Measurements from ENCODE around the gene MRPS22. TPM values are rescaled to one million over a fixed set of nuclear protein-coding genes. Genes with fewer than 3 reads are reported as not detected.

MRPS22 gene
- total RNA-seq: 10 to 100 TPM; 32.2 to 72.6 (median 50.2) TPM

DNA sequence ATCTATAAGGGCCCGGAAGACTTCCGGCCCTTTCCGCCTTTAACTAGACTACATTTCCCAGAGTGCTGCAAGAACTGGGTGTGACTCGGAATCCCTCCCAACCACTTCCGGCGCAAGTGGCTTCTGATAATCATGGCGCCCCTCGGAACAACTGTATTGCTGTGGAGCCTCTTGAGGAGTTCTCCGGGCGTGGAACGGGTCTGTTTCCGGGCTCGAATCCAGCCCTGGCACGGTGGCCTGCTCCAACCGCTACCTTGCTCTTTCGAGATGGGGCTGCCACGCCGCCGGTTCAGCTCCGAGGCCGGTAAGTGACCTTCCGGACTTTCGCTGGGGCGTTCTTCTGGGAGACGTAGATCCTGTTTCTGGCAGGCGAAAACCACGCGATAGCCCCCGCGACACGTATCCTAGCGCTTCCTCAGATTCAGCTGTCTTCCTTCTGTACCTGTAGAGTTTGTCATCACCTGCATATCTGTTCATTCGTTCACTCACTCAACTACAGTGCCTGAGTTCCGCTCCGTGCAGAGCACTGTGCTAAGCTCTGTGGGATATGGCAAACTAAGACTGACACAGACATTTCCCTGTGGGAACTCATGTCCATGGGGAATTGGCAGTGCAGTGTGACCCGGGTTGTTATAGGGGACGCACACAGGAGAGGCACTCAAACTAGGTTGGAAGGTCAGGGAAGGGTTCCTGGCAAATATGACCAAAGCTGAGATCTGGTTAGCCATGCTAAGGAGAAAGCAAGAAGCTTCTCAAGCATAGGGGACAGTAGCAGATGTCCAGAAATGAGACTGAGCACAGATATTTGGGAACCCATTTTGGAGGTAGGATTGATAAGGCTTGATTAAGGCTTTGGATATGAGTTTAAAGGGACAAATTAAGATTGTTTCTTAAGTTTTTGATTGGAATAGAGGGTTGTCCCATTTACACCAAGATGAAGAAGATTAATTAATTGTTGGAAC, at the start of gene MRPS22:
MRPS22 (plus strand) TSS at position 126 of the 962 bp plus-strand sequence; CDS start at position 133, 7 bp downstream.
- TF ChIP-seq, protein P1, sequence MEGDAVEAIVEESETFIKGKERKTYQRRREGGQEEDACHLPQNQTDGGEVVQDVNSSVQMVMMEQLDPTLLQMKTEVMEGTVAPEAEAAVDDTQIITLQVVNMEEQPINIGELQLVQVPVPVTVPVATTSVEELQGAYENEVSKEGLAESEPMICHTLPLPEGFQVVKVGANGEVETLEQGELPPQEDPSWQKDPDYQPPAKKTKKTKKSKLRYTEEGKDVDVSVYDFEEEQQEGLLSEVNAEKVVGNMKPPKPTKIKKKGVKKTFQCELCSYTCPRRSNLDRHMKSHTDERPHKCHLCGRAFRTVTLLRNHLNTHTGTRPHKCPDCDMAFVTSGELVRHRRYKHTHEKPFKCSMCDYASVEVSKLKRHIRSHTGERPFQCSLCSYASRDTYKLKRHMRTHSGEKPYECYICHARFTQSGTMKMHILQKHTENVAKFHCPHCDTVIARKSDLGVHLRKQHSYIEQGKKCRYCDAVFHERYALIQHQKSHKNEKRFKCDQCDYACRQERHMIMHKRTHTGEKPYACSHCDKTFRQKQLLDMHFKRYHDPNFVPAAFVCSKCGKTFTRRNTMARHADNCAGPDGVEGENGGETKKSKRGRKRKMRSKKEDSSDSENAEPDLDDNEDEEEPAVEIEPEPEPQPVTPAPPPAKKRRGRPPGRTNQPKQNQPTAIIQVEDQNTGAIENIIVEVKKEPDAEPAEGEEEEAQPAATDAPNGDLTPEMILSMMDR (IDR thresholded peaks at IDR 0.05; ENCODE audit: low read depth): no peak

DNA sequence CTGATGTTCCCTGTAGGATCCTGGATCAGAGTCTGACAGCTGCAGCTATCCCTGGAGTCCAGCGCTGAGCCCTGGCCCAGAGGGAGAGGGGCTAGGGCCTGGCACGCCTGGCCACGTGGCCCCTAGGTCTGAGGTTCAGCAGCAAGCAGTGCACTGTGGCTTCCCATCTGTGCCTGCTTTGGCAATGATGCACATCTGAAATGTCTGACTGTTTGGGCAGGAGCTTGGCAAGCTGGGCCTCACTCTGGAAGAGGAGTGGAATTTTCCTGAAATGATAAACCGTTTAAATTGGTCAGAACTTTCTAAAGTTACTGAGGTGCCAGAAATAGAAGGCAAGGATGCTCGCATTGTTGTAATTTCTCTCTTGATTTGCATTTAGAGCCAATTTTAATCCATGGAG, 48.8 kb upstream of the MRPS22 start:
- TF ChIP-seq, protein P1 (IDR thresholded peaks at IDR 0.05; ENCODE audit: low read depth): no peak

DNA sequence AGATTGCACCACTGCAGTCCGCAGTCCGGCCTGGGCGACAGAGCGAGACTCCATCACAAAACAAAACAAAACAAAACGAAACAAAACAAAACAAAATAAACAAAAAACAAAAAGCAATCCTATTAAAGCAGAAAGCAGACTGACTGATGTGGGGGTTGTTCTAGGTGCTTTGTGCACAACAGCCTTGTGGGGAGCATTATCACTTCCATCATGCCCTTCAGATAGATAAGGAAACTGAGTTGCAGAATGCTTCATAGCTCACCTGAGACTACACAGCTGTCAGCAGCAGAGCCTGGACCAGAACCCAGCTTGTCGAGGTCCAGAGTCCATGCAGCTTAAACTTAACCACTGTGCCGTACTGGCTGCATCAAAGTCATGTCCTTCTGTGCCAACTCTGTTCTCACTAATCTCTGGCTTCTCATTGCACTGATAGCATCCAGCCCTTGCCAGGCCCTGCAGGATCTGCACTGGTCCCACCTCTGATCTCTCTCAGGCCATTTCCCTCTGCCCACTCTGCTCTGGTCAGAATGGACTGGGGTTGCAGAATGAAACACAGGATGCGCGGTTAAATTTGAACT, 47.6 kb upstream of the MRPS22 start:
- TF ChIP-seq, protein P1 (IDR thresholded peaks at IDR 0.05; ENCODE audit: low read depth): no peak

DNA sequence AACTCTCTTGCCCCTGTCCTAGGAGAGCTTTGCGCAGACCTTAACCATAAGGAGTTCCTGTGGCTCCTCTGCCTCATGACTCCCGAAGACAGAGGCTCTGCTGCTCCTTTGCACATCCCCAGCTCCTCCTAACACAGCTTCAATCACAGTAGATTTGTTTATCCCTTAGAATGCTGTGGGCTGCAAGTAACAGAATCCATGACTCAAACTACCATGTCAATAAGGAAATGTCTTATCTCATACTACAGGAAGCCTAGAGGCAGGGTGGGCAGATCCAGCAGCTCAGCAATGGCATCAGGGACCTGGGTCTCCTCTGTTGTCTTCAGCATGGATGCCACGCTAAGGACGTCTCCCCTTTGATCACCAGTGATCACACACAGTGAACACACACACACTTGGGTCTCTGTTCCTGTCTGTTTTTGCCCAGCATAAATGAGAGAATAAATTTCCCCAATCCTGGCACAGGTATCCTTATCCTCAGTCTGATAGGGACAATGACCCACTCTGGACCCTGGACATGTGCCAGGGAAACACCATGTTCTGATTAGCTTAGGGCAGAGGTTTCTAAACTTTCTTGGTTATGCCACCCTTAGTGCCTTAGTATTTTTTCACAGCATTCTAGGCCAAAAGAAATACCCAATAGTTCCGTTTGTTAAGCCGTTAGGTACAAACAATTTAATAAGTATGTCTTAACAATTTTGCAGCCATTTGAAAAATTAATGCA, 46.1 kb upstream of the MRPS22 start:
- TF ChIP-seq, protein P1 (IDR thresholded peaks at IDR 0.05; ENCODE audit: low read depth): no peak

DNA sequence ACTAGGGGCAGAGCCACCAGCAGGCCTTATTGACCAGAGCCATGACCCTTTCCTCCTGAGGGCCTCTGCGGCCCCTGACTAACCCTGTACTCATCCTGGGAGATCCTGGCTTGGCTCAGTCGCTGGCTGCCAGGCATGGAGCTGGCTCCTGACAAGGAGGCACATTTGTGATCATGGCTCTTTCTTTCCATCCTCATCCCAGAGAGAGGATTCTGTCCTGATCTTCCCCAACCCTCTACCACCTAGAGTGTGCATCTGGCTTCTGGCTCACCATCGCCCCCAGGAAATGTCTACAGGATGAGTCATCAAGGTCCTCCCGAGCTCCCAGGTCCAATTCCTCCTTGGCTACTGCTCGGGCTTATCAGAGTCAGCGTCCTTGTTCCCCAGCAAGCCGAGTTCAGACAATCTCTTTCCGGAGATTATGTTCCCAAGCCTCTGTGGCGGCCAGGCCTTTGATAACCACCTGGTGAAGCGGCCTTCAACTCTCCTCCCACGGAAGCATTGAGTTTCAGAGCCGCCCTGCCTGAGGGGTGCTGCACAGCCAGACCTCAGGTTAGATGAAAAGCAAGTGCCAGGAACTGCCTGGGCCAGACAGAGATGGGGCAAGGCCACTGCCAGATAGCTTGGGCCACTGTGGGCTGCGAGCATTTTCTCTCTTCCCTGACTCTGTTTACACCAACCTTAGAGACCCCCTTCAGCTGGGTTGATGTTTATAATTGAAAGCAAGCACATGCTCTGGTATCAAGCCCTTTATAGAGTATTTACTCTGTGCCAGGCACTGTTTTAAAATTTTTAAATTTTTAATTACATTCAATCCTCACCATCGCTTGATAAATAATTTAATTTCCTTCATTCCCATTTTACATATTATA, 44.3 kb upstream of the MRPS22 start:
- TF ChIP-seq, protein P1 (IDR thresholded peaks at IDR 0.05; ENCODE audit: low read depth): no peak

DNA sequence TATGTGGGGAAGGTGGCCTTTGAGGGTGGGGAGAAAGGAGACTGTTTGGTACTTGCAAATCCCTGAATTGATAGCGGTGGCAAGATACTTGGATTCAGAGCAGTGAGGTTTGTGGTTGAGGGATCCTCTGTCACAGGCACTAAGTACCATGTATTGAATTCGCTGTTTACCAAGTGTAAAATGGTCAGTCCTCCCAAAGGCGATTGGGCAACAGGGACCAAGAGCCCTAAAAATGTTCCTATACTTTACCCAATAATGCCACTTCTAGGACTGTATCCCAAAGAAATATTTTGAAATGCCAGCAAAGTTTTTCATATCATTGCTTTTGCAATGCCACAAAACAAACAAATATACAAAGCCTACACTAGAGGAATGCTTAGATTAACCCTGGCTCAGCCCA, 43.4 kb upstream of the MRPS22 start:
- TF ChIP-seq, protein P1 (IDR thresholded peaks at IDR 0.05; ENCODE audit: low read depth): no peak

Data from subcutaneous adipose tissue (tissue), 4 donors.